ENCODE measurements around the gene PRR29.
"Not testable (repeated sequence)": the region's sequence is repeated elsewhere in the genome, so short reads cannot be mapped to it uniquely, and the experiment has no call there.

The PRR29 gene

GRCh38 chr17:63974594-63975192 lies 23.5 kb upstream of the PRR29 start:
- Histone ChIP-seq H3K9me3 (ENCODE audit: insufficient read depth, low read length) (no peaks in the 10 kb centered on the region), H3K4me1 (ENCODE audit: low read length) (no peaks in the 10 kb centered on the region), H3K27ac (ENCODE audit: low read length) (no peak overlapping the region), H3K27me3 (ENCODE audit: low read depth, low read length) (peaks cover 35% of the 10 kb centered on the region), H4K20me1 (ENCODE audit: insufficient read depth, low read length) (no peaks in the 10 kb centered on the region), H3K36me3 (replicated peaks; ENCODE audit: low read depth, low read length) (no peaks in the 10 kb centered on the region), H2AFZ (ENCODE audit: low read depth, low read length) (no peak overlapping the region), H3K9ac (ENCODE audit: low read length) (no peak overlapping the region), H3K4me3 (ENCODE audit: low read length) (no peak overlapping the region), H3K79me2 (ENCODE audit: low read length) (no peaks in the 10 kb centered on the region), H3K4me2 (ENCODE audit: low read length) (no peak overlapping the region)
- no peak for TF ChIP-seq EZH2phosphoT487 (IDR thresholded peaks at IDR 0.05; ENCODE audit: low read depth)
- TF ChIP-seq, protein P1, sequence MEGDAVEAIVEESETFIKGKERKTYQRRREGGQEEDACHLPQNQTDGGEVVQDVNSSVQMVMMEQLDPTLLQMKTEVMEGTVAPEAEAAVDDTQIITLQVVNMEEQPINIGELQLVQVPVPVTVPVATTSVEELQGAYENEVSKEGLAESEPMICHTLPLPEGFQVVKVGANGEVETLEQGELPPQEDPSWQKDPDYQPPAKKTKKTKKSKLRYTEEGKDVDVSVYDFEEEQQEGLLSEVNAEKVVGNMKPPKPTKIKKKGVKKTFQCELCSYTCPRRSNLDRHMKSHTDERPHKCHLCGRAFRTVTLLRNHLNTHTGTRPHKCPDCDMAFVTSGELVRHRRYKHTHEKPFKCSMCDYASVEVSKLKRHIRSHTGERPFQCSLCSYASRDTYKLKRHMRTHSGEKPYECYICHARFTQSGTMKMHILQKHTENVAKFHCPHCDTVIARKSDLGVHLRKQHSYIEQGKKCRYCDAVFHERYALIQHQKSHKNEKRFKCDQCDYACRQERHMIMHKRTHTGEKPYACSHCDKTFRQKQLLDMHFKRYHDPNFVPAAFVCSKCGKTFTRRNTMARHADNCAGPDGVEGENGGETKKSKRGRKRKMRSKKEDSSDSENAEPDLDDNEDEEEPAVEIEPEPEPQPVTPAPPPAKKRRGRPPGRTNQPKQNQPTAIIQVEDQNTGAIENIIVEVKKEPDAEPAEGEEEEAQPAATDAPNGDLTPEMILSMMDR (IDR thresholded peaks at IDR 0.05; ENCODE audit: low read depth, low read length) = no peak

GRCh38 chr17:63975541-63976092 lies 22.5 kb upstream of the PRR29 start:
- no peaks in the 10 kb centered on the region for H4K20me1 ChIP-seq (ENCODE audit: insufficient read depth, low read length)

DNA sequence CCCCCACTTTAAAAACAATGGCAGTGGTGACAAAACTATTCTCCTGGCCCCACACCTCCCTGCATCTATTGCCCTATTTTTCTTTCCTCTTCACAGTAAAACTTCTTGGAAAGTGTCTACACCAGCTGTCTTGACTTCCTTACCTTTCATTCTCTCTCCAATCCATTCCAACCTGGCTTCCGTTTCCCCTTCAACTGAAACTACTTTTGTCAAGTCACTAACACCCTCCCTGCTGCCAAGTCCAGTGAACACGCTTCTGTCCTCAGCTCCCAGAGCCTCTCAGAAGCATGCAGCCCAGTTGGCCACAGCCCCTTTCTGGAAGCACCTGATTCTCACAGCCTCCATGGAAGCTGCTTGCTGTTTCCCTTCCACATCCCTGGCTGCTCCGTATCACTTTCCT lies 21.4 kb upstream of the PRR29 start:
- Histone ChIP-seq H3K4me1 (ENCODE audit: low read length) (no peaks in the 10 kb centered on the region), H3K4me3 (ENCODE audit: low read length) (no peak overlapping the region), H3K36me3 (replicated peaks; ENCODE audit: low read depth, low read length) (no peaks in the 10 kb centered on the region), H3K4me2 (ENCODE audit: low read length) (no peak overlapping the region), H3K27ac (ENCODE audit: low read length) (no peak overlapping the region), H3K27me3 (ENCODE audit: low read depth, low read length) (peaks cover 35% of the 10 kb centered on the region), H2AFZ (ENCODE audit: low read depth, low read length) (no peak overlapping the region), H4K20me1 (ENCODE audit: insufficient read depth, low read length) (no peaks in the 10 kb centered on the region), H3K79me2 (ENCODE audit: low read length) (no peaks in the 10 kb centered on the region), H3K9me3 (ENCODE audit: insufficient read depth, low read length) (0 out of 2 replicates have a peak, but pooled peaks cover 1% of the 10 kb centered on the region), H3K9ac (ENCODE audit: low read length) (no peak overlapping the region)
- no peak for TF ChIP-seq EZH2phosphoT487 (IDR thresholded peaks at IDR 0.05; ENCODE audit: low read depth)
- TF ChIP-seq, protein P1 (IDR thresholded peaks at IDR 0.05; ENCODE audit: low read depth, low read length) = no peak

More at GRCh38 chr17:63975541-63976092, 22.5 kb upstream of the PRR29 start:
- no peak overlapping the region for H3K4me2 ChIP-seq (ENCODE audit: low read length)
- no peaks in the 10 kb centered on the region for H3K9me3 ChIP-seq (ENCODE audit: insufficient read depth, low read length)
- peaks cover 35% of the 10 kb centered on the region for H3K27me3 ChIP-seq (ENCODE audit: low read depth, low read length)
- no peak overlapping the region for H3K27ac ChIP-seq (ENCODE audit: low read length)
- no peaks in the 10 kb centered on the region for H3K36me3 ChIP-seq (replicated peaks; ENCODE audit: low read depth, low read length)
- H3K79me2 ChIP-seq (ENCODE audit: low read length) = no peaks in the 10 kb centered on the region
- no peak overlapping the region for H2AFZ ChIP-seq (ENCODE audit: low read depth, low read length)
- no peak overlapping the region for H3K9ac ChIP-seq (ENCODE audit: low read length)
- no peak overlapping the region for H3K4me3 ChIP-seq (ENCODE audit: low read length)
- TF ChIP-seq, protein P1 (IDR thresholded peaks at IDR 0.05; ENCODE audit: low read depth, low read length) = no peak
- no peak for TF ChIP-seq EZH2phosphoT487 (IDR thresholded peaks at IDR 0.05; ENCODE audit: low read depth)
- H3K4me1 ChIP-seq (ENCODE audit: low read length) = no peaks in the 10 kb centered on the region

DNA sequence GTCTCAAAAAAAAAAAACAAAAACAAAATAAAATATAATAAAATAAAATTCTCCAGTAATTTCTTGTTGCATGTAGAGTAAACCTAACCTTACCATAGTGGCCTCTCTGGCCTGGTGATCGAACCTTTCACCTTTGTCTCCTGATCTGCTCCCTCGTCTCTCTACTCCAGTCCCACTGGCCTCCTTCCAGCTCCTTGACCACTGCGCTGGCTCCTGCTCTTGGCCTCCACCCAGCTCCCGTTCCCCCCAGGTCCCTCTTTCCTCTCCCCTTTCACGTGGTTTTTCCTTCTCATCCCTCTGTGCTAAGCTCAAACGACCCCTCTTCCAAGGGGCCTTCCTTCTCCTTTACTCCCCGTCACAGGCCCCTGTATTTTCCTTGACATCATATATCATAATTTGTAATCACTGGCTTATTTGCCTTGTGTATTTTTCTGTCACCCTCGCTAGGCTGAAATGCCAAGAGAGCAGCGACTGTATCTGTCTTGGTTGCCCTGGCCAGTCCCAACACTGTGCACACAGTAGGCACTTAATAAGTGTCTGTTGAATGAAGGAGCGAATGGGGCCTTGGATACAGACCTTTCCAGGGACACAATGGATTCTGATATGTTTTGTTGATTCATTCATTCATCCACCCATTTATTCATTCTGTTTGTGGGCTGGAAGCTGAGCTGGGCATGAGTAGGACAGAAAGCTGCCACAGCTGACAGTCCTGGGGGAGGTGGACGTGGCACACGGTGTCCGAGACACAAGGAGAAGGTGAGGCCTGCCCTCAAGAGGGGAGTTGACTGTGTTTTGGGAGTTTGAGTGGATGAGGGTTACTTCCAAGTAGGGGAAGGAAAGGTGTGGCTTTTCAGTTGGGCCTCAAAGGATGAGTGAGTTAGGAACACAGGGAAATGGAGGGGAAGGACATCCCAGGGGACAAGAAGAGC lies 19.6 kb upstream of the PRR29 start:
- no peak overlapping the region for H2AFZ ChIP-seq (ENCODE audit: low read depth, low read length)
- H3K9ac ChIP-seq (ENCODE audit: low read length) = no peak overlapping the region
- H3K4me3 ChIP-seq (ENCODE audit: low read length) = no peak overlapping the region
- H3K36me3 ChIP-seq (replicated peaks; ENCODE audit: low read depth, low read length) = no peaks in the 10 kb centered on the region
- no peaks in the 10 kb centered on the region for H3K79me2 ChIP-seq (ENCODE audit: low read length)
- H3K9me3 ChIP-seq (ENCODE audit: insufficient read depth, low read length) = 0 out of 2 replicates have a peak, but pooled peaks cover 6% of the 10 kb centered on the region
- no peak for TF ChIP-seq EZH2phosphoT487 (IDR thresholded peaks at IDR 0.05; ENCODE audit: low read depth)
- H3K27me3 ChIP-seq (ENCODE audit: low read depth, low read length) = peaks cover 35% of the 10 kb centered on the region
- no peaks in the 10 kb centered on the region for H3K4me1 ChIP-seq (ENCODE audit: low read length)
- no peak overlapping the region for H3K4me2 ChIP-seq (ENCODE audit: low read length)
- no peaks in the 10 kb centered on the region for H4K20me1 ChIP-seq (ENCODE audit: insufficient read depth, low read length)
- no peak overlapping the region for H3K27ac ChIP-seq (ENCODE audit: low read length)

GRCh38 chr17:63982641-63983040 lies 15.5 kb upstream of the PRR29 start:
- not testable (repeated sequence) for H3K4me1 ChIP-seq (ENCODE audit: low read length); H4K20me1 ChIP-seq (ENCODE audit: insufficient read depth, low read length); H2AFZ ChIP-seq (ENCODE audit: low read depth, low read length); H3K9me3 ChIP-seq (ENCODE audit: insufficient read depth, low read length); H3K4me2 ChIP-seq (ENCODE audit: low read length); H3K27me3 ChIP-seq (ENCODE audit: low read depth, low read length); H3K79me2 ChIP-seq (ENCODE audit: low read length); H3K36me3 ChIP-seq (replicated peaks; ENCODE audit: low read depth, low read length); H3K27ac ChIP-seq (ENCODE audit: low read length); H3K4me3 ChIP-seq (ENCODE audit: low read length); H3K9ac ChIP-seq (ENCODE audit: low read length)
